ENCODE results near the gene SCARB1. TPM values are rescaled to one million over a fixed set of nuclear protein-coding genes. Genes with fewer than 3 reads are reported as not detected.

Gene SCARB1
- polyA plus RNA-seq, 1 donor, result 20.7 TPM

- no peak for DNase-seq (ENCODE audit: low read depth)
These were observed 21.5 kb downstream of the SCARB1 start for GRCh38 chr12:124842073-124842749.

- no peak for DNase-seq (ENCODE audit: low read depth)
These were observed 22.1 kb downstream of the SCARB1 start for GRCh38 chr12:124841558-124841945.

- DNase-seq (ENCODE audit: low read depth), result no peak
These were observed 25.5 kb downstream of the SCARB1 start for GRCh38 chr12:124837958-124838803.

- no peak for DNase-seq (ENCODE audit: low read depth)
These were observed 26.3 kb downstream of the SCARB1 start for GRCh38 chr12:124837249-124837897.

GRCh38 chr12:124836759-124837158 lies 26.9 kb downstream of the SCARB1 start:
- no peak for DNase-seq (ENCODE audit: low read depth)

- DNase-seq (ENCODE audit: low read depth), result no peak
These were observed 27.8 kb downstream of the SCARB1 start for GRCh38 chr12:124835656-124836410.

- no peak for DNase-seq (ENCODE audit: low read depth)
These were observed 28.8 kb downstream of the SCARB1 start for GRCh38 chr12:124834822-124835221.

- no peak for DNase-seq (ENCODE audit: low read depth)
These were observed 30.0 kb downstream of the SCARB1 start for GRCh38 chr12:124833693-124834122.

GRCh38 chr12:124832856-124833255 lies 30.8 kb downstream of the SCARB1 start:
- DNase-seq (ENCODE audit: low read depth), result no peak

- DNase-seq (ENCODE audit: low read depth), result no peak
These were observed 32.1 kb downstream of the SCARB1 start for GRCh38 chr12:124831590-124831989.

GRCh38 chr12:124830306-124830705 lies 33.4 kb downstream of the SCARB1 start:
- no peak for DNase-seq (ENCODE audit: low read depth)

GRCh38 chr12:124829708-124830304 lies 33.9 kb downstream of the SCARB1 start:
- no peak for DNase-seq (ENCODE audit: low read depth)

- DNase-seq (ENCODE audit: low read depth), result no peak
These were observed 34.5 kb downstream of the SCARB1 start for GRCh38 chr12:124829008-124829707.

GRCh38 chr12:124828264-124829007 lies 35.2 kb downstream of the SCARB1 start:
- DNase-seq (ENCODE audit: low read depth), result no peak

- no peak for DNase-seq (ENCODE audit: low read depth)
These were observed 36.0 kb downstream of the SCARB1 start for GRCh38 chr12:124827588-124828184.

GRCh38 chr12:124824195-124824594 lies 39.5 kb downstream of the SCARB1 start:
- no peak for DNase-seq (ENCODE audit: low read depth)

GRCh38 chr12:124823272-124823970 lies 40.2 kb downstream of the SCARB1 start:
- no peak for DNase-seq (ENCODE audit: low read depth)

GRCh38 chr12:124822218-124822617 lies 41.4 kb downstream of the SCARB1 start:
- no peak for DNase-seq (ENCODE audit: low read depth)
